ENCODE data around the gene SIX6.

The SIX6 gene

GRCh38 chr14:60561845-60562746, 53.1 kb downstream of the SIX6 start:
- no peaks in the 10 kb centered on the region for H3K27me3 ChIP-seq (ENCODE audit: insufficient read depth, low read depth, severe bottlenecking)
- peak; percentile 72 for DNase-seq
- TF ChIP-seq, protein P1, sequence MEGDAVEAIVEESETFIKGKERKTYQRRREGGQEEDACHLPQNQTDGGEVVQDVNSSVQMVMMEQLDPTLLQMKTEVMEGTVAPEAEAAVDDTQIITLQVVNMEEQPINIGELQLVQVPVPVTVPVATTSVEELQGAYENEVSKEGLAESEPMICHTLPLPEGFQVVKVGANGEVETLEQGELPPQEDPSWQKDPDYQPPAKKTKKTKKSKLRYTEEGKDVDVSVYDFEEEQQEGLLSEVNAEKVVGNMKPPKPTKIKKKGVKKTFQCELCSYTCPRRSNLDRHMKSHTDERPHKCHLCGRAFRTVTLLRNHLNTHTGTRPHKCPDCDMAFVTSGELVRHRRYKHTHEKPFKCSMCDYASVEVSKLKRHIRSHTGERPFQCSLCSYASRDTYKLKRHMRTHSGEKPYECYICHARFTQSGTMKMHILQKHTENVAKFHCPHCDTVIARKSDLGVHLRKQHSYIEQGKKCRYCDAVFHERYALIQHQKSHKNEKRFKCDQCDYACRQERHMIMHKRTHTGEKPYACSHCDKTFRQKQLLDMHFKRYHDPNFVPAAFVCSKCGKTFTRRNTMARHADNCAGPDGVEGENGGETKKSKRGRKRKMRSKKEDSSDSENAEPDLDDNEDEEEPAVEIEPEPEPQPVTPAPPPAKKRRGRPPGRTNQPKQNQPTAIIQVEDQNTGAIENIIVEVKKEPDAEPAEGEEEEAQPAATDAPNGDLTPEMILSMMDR (IDR thresholded peaks at IDR 0.05; ENCODE audit: low read depth, low read length): peak; percentile 94
- H3K9me3 ChIP-seq (ENCODE audit: severe bottlenecking): no peaks in the 10 kb centered on the region
- H3K36me3 ChIP-seq: no peaks in the 10 kb centered on the region
- H3K27ac ChIP-seq: no peak overlapping the region
- no peak overlapping the region for H3K4me3 ChIP-seq (ENCODE audit: low read depth, low read length)

Measured in WERI-Rb-1 (cell line).